HG02623 (cell line): ENCODE results near the gene MST1.

Experiments
- ATAC-seq: cut with Tn5 transposase; IDR thresholded peaks from one replicate; pipeline ENCODE4 v1.9.1; 2021; ENCODE audit warnings: moderate library complexity; ENCODE audit not compliant: unreplicated experiment

MST1 gene

DNA sequence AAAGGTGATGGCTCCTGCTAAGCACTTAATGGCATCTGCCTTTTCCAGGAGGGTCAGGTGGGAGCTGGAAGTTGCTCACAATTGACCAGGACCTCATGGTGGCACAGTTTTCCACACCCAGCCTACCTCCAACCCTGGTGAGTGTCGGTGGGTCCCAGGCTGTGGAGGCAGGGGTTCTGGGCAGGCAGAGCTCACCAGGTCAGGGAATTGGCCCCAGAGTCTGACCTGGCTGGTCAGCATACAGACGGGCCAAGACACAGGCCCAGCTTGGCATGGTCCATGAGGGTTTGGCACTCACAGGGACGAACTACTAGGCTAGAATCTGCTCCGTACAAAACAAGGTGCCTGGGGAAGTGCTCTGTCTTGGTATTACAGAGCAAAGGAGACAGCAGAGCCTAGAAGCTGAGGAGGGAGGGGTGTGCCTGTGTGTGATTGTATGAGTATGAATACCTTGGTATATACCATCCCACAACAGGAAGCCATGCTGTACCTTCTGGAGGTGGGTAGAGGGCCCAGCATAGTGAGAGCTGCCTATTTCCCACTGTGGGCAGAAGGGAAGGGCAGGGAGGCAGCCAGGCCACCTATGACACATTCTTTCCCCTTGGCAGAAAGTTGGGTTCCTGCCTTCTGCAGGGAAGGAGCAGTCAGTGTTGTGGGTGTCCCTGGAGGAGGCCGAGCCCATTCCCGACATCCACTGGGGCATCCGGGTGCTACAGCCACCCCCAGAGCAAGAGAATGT lies 8.6 kb downstream of the MST1 start:
- ATAC-seq, result no peak

DNA sequence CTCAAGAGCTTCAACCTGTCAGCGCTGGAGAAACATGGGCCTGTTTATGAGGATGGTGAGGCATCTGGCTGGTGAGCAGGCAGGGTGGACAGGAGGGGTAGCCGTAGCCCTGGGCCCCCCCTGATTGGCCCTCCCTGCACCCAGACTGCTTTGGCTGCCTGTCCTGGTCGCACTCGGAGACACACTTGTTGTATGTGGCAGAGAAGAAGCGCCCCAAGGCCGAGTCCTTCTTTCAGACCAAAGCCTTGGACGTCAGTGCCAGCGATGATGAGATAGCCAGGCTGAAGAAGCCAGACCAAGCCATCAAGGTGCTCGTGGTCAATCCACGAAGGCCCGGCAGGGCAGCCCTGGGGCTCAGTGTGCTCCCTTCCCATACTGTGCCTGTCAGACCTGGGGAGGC lies 13.4 kb downstream of the MST1 start:
- ATAC-seq, result no peak

DNA sequence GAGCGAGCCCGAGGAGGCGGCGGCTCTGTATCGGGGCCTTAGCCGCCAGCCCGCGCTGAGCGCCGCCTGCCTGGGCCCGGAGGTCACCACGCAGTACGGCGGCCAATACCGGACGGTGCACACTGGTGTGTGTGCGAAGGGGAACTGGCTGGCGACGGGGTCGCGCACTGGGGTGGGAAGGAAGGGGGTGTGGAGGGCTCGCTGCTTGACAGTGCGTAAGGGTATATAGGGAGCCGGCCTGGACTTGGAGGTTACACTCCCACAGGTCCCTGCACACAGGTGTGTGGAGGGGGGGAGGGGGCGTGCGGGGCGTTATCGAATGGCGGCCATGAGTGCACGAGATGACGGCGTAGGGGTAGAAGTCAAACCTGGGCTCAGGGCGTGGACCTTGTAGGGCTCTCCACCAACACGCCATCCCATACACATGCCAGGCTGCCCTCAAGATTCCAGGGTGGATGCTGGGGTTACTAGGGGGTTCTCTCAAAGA lies 14.7 kb downstream of the MST1 start:
- peak; percentile 11 for ATAC-seq

DNA sequence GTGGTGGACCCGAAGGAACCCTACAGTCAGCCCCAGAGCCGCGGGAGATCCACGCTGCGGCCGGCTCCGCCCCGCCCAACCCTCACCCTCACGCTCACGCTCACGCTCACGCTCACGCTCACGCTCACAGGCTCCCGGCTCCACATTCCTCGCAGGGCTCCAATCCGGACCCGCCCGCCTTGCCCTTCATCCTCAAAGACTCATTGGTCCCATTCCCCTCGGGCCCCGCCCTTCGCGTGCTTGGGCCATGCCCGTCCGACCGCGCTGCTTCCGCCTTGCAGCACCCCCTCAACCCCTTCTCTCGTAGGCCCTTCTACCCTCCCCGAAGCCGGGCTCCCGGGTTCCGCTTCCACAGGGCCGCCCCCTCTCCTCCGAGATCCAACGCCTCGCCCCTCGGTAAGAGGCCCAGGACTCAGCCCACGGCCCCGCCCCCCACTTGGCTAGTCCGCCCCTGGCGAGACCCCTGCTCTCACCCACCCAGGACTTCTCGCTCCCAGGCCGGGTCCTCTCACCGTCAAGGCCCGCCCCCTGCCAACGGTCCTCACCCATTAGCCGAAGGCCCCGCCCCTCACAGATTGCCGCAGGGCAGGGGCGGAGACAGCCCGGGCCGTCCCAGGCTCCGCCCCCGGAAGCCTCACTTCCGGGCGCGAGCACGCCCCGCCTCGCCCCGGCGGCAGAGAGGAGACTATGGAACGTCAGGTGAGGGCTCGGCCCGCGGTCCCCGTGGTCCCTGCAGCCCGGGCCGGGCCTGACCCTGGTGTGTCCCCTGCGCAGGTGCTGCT lies 15.4 kb downstream of the MST1 start, which contains the start of gene APEH:
Gene APEH, plus strand, starts transcription at position 637 of the 782 bp plus-strand sequence. Its CDS starts 51 bp downstream, at position 688.
- peak; percentile 69 for ATAC-seq

DNA sequence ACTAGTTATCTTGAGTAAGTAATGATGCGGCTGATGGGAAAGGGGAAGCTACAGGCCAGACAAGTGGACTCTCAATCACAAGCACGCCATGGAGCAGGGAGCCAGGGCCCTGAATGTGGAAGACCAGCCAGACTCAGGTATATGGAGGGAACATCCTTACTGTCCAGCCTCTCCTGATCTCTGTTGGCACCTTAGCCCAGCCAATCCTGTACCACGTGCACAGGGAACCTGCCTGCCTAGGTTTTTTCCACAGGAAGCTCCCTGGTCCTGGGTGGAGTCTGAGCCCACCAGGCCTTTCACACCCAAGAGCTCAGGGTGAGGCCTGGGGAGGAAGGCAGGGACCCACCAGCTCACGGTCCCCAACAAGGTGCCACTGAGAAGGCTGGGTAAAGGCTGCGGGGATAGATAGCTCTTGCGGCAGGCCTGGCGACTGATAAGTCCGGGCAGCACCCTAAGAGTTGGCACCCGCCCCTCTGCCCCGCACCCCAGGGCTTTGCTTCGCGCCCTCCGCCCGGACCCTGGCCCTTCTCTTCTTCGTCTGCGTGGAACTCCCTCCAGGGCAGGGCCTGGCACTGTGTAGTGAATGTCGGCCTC lies 16.1 kb downstream of the MST1 start:
- no peak for ATAC-seq

DNA sequence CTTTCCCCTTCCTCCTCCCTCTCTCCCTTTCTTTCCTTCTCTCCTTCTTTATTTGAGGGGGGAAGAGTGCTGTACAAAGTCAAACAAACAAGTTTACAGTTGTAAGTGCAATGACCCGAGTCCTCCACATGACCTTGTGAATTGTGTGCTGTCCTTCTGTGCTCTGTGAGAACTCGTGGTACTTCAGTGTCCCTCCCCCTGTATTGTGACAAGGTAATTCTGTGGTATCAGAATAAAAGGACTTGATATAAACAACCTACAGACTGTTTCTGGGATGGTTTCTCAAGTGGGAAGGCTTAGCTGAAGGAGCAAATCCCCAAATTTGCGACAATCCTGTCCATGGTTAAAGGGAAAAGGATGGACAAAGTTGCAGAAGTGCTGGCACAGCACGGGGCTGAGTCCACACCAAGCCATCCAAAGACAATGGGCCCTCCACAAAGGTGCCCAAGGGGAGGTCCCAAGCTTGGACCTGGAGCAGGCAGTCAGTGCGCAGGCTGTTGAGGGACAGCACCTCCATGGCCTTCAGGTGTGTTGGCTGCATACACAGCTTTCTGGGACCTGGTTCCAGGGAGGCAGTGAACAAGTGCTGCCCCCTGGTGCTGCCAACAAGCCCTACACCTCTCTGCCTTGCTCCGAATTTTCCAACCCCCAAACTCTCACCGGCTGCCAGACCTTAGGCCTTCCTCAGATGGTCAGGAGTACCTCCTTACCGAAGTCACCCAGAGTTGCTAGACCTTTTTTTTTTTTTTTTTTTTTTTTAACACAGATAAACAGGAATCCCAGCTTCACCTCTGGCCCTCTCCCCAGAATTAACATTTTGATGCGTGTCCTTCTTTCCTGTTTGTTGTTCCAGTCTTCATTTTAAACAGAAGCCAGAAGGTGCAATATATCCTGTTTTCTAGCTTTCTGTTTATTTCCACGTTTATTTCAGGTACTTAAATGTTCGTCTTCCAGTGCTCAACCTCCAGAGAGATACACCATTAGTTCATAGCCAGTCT lies 17.7 kb downstream of the MST1 start:
- ATAC-seq, result no peak

DNA sequence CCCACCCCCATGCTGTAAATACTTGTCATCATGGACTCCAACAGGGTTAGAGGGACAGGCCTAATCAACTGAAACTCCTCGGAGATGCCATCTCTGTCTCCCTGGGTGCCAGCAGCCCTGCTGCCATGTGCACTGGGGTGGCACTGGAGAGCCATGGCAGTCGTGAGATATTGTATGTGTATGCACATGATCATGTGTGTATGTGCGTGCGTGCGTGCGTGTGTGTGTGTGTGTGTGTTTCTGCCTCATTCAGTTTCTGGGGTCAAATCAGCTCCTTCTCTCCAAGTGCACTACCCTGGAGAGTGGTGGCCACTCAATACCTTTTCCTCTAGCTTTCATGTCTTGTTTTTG lies 18.4 kb downstream of the MST1 start:
- ATAC-seq, result no peak

DNA sequence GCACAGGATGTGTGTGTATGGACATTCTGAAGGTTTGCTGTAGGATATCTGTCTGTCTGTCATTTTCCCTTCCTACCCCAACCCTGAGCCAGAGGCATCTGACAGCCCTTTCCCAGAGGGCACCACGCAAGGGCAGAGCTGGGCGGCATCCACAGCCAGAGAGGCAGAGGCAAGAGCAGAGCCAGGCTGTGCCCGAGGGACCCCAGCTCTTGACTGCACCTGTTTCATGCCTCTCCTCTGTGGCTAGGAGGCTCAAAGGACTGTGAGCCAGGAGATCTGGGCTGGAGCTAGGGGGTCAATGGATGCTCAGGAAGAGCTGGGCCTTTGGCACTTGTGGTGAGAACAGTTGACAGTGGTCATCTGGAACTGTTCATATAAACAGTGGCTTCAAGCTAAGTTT lies 19.9 kb downstream of the MST1 start:
- no peak for ATAC-seq

DNA sequence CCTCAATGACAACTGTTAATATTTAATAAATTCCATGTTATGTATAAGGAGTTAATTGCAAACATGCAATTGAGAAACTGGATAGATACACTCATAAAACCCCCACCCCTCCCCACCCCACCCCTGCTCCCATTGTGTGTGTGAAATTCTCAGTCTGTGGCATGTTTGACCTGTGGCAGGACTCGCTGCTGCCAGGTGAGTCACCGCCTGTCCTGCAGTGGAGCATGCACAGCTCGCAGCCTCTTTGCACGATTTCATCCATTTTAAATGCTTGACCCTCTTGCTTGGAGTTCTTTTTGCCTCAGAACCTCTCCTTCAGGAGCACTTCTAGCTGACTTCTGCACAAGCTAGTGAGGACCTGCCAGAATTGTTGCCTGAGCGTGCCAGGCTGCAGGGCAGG lies 20.4 kb downstream of the MST1 start:
- no peak for ATAC-seq

DNA sequence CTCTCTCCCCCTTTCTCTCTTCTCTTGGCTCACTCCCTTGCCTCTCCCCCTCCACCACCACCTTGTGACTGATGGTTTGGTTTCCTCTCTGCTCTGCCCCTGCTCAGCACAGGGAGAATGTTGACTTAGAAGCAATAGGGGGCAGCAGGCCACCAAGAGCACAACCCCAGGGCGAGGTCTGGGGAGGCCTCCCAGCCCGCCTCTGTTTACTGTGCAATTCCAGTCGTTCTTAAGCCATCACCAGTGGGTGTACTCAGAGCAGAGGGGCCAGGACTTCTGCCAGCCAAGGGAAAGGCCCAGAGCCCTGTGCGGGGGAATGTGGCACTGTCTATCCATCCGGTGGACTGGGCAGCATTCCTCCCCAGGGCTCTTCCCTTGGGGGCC lies 20.9 kb downstream of the MST1 start:
- no peak for ATAC-seq

DNA sequence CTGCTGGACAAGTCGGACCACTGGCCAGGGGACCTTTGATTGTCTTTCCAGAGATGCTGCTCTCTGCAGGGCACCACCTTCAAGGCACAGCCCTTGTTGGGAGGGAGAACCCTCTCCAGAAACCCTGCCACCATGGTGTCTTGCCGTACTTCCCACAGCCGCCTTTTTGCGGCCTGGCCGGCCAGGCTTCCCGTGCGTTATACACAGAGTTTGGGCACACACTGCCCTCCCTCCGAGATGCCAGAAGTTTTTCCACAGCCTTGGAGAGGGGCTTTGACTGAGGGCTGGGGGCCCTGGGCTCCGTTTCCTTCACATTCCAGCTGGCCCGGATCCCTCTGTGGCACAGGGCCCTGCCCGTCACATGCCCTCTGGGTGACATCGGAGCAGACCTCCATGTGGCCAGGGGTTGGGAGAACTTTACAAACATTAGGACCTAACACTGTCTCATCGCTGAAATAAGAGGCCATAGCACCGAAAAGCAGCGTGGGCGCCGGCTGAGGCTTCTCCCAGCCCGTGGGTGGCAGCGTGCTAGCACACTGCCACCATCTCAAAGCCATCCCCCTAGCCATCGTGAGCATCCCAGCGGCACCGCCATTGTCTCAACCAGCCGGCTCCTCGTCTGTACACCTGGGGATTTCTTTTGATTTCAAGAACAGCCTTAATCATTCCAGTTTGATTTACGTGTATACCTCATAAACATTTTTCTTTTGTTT lies 21.4 kb downstream of the MST1 start:
- no peak for ATAC-seq

DNA sequence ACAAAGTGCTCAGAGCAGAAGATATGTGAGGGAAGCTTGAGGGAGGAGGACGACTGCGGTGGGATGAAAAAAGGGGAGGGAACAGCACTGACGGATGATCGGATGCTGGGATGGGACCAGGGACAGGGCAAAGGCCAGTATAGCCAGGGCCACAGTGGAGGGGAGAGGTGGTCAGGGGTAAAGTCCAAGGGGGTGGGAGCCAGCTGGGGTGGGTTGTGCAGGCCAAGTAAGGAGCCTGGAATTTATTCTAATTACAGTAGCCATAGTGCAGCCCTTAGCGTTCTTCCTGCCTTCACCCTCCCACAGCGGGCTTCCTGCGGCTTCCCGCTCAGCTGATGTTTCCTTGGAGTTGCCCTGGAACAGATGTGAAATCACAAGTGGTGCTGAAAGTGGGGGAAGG lies 22.7 kb downstream of the MST1 start:
- ATAC-seq, result no peak

DNA sequence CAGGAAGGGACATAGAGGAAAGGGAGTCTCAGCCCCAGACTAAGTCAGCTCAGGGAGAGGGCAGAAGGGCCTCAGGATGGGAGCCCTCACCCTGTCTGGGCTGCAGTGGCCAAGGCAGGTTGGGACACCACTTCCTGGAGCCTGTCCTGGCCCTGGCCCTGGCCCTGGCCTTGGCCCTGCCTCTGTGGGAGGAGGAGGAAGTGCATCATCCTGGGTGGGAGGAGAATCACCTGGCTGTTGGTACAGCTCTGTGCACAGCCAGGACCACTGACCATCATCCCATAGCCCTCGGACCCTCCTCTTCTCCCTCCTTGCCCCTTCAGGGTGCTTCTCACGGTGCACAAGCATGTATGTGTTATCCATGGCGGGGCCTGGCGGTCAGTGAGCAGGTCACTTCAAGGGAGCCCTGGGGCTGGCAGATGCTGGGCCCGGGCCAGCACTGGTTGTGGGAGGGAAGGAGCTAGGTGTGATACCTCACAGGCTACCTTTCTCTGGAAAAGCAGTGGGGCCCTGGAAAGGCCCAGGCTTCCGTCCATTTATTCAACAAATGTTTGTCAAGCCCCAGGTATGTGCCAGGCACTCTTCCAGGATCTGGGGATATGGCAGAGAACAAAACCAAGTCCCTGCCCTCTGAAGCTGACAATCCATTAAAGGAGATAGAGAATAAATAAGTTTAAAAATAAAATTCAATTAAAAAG lies 23.3 kb downstream of the MST1 start:
- ATAC-seq, result no peak

DNA sequence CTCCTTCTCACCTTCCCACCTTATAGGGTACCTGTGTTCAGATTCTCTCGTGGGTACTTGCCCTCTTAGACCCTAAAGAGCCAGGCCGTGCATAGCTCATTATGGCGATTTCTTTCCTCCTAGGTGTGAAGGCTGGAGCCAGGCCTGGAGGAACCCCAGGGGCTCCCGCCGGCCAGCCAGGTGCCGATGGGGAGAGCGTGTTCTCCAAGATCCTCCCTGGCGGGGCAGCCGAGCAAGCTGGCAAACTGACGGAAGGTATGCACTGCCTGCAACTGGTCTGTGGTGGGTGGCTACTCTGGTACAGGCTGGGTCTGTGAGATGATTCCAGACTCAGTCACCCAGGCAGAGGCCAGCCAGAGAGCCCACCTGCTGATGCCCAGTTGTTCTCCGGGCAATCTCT lies 25.0 kb downstream of the MST1 start:
- ATAC-seq, result no peak

DNA sequence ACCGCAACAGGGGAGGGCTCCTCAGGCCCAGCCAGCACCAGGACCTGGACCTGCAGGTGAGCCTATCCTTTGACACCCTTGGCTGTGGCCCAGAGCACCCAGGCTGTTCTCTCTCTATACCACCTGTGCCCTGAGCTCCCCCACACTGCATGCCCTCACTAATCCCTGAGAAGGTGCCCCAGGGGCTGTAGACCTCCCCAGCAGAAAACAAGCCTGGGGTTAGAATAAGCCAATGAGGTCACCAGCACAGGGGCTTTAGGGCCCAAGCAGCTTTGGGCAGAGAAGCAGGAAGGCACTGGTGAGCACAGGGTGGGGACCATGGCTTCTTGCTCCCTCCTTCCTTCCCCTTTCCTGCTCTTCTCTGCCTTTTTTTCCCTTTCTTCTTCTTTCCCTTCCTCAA lies 25.4 kb downstream of the MST1 start:
- no peak for ATAC-seq

DNA sequence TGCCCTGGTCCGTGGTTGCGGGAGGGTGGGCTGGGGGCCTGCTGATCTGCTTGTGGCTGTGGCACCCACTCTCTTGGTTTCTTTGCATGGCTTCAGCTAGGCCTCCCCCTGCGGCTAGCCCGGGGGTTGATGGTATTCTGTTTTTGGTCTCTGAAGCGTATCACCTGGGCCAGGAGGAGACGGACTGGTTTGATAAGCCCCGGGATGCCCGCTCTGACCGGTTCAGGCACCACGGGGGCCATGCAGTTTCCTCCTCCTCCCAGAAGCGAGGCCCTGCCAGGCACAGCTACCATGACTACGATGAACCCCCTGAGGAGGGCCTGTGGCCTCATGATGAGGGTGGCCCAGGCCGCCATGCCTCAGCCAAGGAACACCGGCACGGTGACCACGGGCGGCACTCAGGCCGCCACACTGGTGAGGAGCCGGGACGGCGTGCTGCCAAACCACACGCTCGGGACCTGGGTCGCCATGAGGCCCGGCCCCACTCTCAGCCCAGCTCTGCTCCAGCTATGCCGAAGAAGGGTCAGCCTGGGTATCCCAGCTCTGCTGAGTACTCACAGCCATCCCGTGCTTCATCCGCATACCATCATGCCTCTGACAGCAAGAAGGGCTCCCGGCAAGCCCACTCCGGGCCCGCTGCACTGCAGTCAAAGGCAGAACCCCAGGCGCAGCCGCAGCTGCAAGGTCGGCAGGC lies 26.4 kb downstream of the MST1 start:
- no peak for ATAC-seq

DNA sequence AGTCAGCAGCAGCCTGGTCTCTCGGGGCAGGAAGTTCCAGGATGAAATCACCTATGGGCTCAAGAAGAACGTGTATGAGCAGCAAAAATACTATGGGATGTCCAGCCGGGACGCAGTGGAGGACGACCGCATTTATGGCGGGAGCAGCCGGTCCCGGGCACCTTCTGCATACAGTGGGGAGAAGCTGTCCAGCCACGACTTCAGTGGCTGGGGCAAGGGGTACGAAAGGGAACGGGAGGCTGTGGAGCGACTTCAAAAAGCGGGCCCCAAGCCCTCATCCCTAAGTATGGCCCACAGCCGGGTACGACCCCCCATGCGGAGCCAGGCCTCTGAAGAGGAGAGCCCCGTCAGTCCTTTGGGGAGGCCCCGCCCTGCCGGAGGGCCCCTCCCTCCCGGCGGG lies 27.3 kb downstream of the MST1 start:
- no peak for ATAC-seq

DNA sequence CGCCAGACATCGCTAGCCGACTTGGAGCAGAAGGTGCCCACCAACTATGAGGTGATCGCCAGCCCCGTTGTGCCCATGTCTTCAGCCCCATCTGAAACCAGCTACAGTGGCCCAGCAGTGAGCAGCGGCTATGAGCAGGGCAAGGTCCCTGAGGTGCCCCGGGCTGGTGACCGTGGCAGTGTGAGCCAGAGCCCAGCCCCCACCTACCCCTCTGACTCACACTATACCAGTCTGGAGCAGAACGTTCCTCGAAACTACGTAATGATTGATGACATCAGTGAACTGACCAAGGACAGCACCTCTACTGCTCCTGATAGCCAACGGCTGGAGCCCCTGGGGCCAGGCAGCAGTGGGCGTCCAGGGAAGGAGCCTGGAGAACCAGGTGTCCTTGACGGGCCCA lies 28.0 kb downstream of the MST1 start:
- no peak for ATAC-seq

DNA sequence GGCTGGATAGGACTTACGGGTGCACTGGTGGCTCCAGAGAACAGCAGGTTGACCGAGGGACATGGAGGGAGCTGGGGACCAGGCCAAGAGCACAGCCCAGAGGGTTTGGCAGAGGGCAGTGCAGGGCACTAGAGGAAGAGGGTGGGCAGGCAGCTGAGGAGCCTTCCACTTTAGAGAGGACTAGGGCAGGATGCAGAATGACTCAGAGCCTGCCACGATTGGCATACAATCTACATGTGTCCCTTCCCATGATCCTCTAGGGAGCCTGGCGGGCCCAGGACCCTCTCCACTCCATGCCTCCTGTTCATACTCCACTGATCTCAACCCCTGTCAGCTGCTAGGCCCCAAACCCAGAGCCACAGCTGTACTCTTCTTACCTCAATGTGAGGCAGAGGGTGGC lies 29.5 kb downstream of the MST1 start:
- ATAC-seq, result no peak
